Liver (tissue), 3 donors: ENCODE measurements around the gene ERBB4.

Experiments
- CTCF ChIP-seq: fragments of 150-350 bp; IDR thresholded peaks from 2 replicates; pipeline ENCODE4 v1.5.1; 2017; ENCODE audit warnings: improper control_type of control experiment, low read depth, low read length; ENCODE audit not compliant: missing input control
- EGR1 ChIP-seq, 2 donors: IDR thresholded peaks; 2 replicates each; pipeline ENCODE4 v1.6.1; 2016 to 2018; ENCODE audit warnings: antibody characterized with exemption in 2 of 2, low read depth in 2 of 2
- JUND ChIP-seq, 2 donors: IDR thresholded peaks; 2 replicates each; pipeline ENCODE4 v1.6.1; 2016; ENCODE audit warnings: antibody characterized with exemption in 2 of 2
- NR2F2 ChIP-seq: IDR thresholded peaks from 2 replicates; pipeline ENCODE4 v1.6.1; 2016; ENCODE audit warnings: antibody characterized with exemption
- RAD21 ChIP-seq, 2 donors: IDR thresholded peaks; 2 replicates each; pipeline ENCODE4 v1.6.1; 2016; ENCODE audit warnings: antibody characterized with exemption in 2 of 2, mild to moderate bottlenecking in 2 of 2
- REST ChIP-seq: IDR thresholded peaks from 2 replicates; pipeline ENCODE4 v1.6.1; 2016; ENCODE audit warnings: antibody characterized with exemption, mild to moderate bottlenecking
- TAF1 ChIP-seq: conservative IDR thresholded peaks from 2 replicates; pipeline ENCODE4 v1.6.1; 2016; ENCODE audit warnings: antibody characterized with exemption, mild to moderate bottlenecking
- YY1 ChIP-seq: IDR thresholded peaks from 2 replicates; pipeline ENCODE4 v1.6.1; 2016; ENCODE audit warnings: antibody characterized with exemption, mild to moderate bottlenecking
- TF ChIP-seq, protein P1 (sequence below): IDR thresholded peaks from 2 replicates; pipeline ENCODE4 v1.6.1; 2016; ENCODE audit warnings: antibody characterized with exemption
- TF ChIP-seq, protein P2 (sequence below): IDR thresholded peaks from 2 replicates; pipeline ENCODE4 v1.6.1; 2016; ENCODE audit warnings: antibody characterized with exemption
- donor health status: healthy.
- donor health status: healthy.

- TF ChIP-seq CTCF: no peak
- TF ChIP-seq, protein P1, sequence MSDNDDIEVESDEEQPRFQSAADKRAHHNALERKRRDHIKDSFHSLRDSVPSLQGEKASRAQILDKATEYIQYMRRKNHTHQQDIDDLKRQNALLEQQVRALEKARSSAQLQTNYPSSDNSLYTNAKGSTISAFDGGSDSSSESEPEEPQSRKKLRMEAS: no peak
- no peak for TF ChIP-seq NR2F2
- no peak for TF ChIP-seq RAD21 (IDR thresholded peaks at IDR 0.05)
- no peak for TF ChIP-seq REST
- TF ChIP-seq EGR1 (IDR thresholded peaks at IDR 0.05; ENCODE audit: low read depth in 2 of 2): no peak
- no peak for TF ChIP-seq JUND (IDR thresholded peaks at IDR 0.05)
- no peak for TF ChIP-seq TAF1
- TF ChIP-seq, protein P2, sequence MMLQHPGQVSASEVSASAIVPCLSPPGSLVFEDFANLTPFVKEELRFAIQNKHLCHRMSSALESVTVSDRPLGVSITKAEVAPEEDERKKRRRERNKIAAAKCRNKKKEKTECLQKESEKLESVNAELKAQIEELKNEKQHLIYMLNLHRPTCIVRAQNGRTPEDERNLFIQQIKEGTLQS: no peak
- TF ChIP-seq YY1: no peak
Measured at GRCh38 chr2:212227755-212228154, 310.8 kb downstream of the ERBB4 start.
